NCI-H146 (cell line): ENCODE data around the gene GCNA.
"Not testable (repeated sequence)": the region's sequence is repeated elsewhere in the genome, so short reads cannot be mapped to it uniquely, and the experiment has no call there.

ENCODE experiments used
- DNase-seq: peaks from one replicate; lab custom pipeline; 2025; lab: John Stamatoyannopoulos, UW

GCNA gene

GRCh38 chrX:71638409-71638808 is 60.2 kb downstream of the GCNA start:
- DNase-seq = no peak

- no peak for DNase-seq
These were observed 61.8 kb downstream of the GCNA start for GRCh38 chrX:71640002-71640401.

- not testable (repeated sequence) for DNase-seq
These were observed 66.2 kb downstream of the GCNA start for GRCh38 chrX:71644406-71644805.

GRCh38 chrX:71650333-71650969 is 72.2 kb downstream of the GCNA start:
- no peak for DNase-seq

GRCh38 chrX:71652405-71652804 is 74.2 kb downstream of the GCNA start:
- peak; percentile 27 for DNase-seq

GRCh38 chrX:71653344-71653743 is 75.1 kb downstream of the GCNA start:
- DNase-seq = no peak

- no peak for DNase-seq
These were observed 79.0 kb downstream of the GCNA start for GRCh38 chrX:71657267-71657666.

GRCh38 chrX:71659342-71659741 is 81.1 kb downstream of the GCNA start:
- no peak for DNase-seq

GRCh38 chrX:71659959-71660358 is 81.7 kb downstream of the GCNA start:
- DNase-seq = no peak

- no peak for DNase-seq
These were observed 82.6 kb downstream of the GCNA start for GRCh38 chrX:71660562-71661416.

- no peak for DNase-seq
These were observed 83.7 kb downstream of the GCNA start for GRCh38 chrX:71661919-71662318.

- DNase-seq = not testable (repeated sequence)
These were observed 84.4 kb downstream of the GCNA start for GRCh38 chrX:71662654-71663053.
